ENCODE results near the gene ARID5B. TPM values are rescaled to one million over a fixed set of nuclear protein-coding genes. Genes with fewer than 3 reads are reported as not detected.

ARID5B gene
- total and polyA plus RNA-seq, 2 donors = 11.3 to 18.6 TPM

- 95% methylated on average over 4 of the region's 4 CpGs for WGBS
- H3K4me1 ChIP-seq (ENCODE audit: control insufficient read depth in 2 of 2, insufficient read depth in 2 of 2, low read length in 2 of 2) = peaks cover 0 to 17% of the 10 kb centered on the region in 2 donors
Observed at GRCh38 chr10:62093863-62094291, 192.4 kb downstream of the ARID5B start.

GRCh38 chr10:62095181-62096122 is 194.0 kb downstream of the ARID5B start:
- no peaks in the 10 kb centered on the region for H3K27me3 ChIP-seq (ENCODE audit: control insufficient read depth in 2 of 2, insufficient read depth in 1 of 2, low read length in 1 of 2)
- H3K9me3 ChIP-seq (ENCODE audit: control insufficient read depth in 2 of 2, insufficient read depth in 1 of 2, low read length in 1 of 2) = no peaks in the 10 kb centered on the region
- H3K4me1 ChIP-seq (ENCODE audit: control insufficient read depth in 2 of 2, insufficient read depth in 2 of 2, low read length in 2 of 2) = peaks cover 0 to 17% of the 10 kb centered on the region in 2 donors
- no peak overlapping the region for H3K4me3 ChIP-seq (ENCODE audit: low read length in 2 of 2)
- WGBS = 92% methylated on average over 12 of the region's 12 CpGs
- DNase-seq (ENCODE audit: low read depth in 6 of 9, low spot score in 9 of 9) = no peak
- H3K36me3 ChIP-seq (ENCODE audit: control insufficient read depth in 2 of 2, insufficient read depth in 2 of 2, low read length in 1 of 2) = peaks cover 24 to 45% of the 10 kb centered on the region in 2 donors
- no peak overlapping the region for H3K27ac ChIP-seq (ENCODE audit: low read depth in 1 of 2, low read length in 1 of 2)

More at GRCh38 chr10:62093863-62094291, 192.4 kb downstream of the ARID5B start:
- Histone ChIP-seq H3K4me3 (ENCODE audit: low read length in 2 of 2) (no peak overlapping the region), H3K36me3 (ENCODE audit: control insufficient read depth in 2 of 2, insufficient read depth in 2 of 2, low read length in 1 of 2) (peaks cover 24 to 56% of the 10 kb centered on the region in 2 donors), H3K27me3 (ENCODE audit: control insufficient read depth in 2 of 2, insufficient read depth in 1 of 2, low read length in 1 of 2) (no peaks in the 10 kb centered on the region), H3K9me3 (ENCODE audit: control insufficient read depth in 2 of 2, insufficient read depth in 1 of 2, low read length in 1 of 2) (no peaks in the 10 kb centered on the region), H3K27ac (ENCODE audit: low read depth in 1 of 2, low read length in 1 of 2) (no peak overlapping the region)
- no peak for DNase-seq (ENCODE audit: low read depth in 6 of 9, low spot score in 9 of 9)

- H3K4me1 ChIP-seq (ENCODE audit: control insufficient read depth in 2 of 2, insufficient read depth in 2 of 2, low read length in 2 of 2) = peaks cover 0 to 12% of the 10 kb centered on the region in 2 donors
- no peak overlapping the region for H3K4me3 ChIP-seq (ENCODE audit: low read length in 2 of 2)
- no peak for DNase-seq (ENCODE audit: low read depth in 6 of 9, low spot score in 9 of 9)
- H3K27me3 ChIP-seq (ENCODE audit: control insufficient read depth in 2 of 2, insufficient read depth in 1 of 2, low read length in 1 of 2) = no peaks in the 10 kb centered on the region
- no peaks in the 10 kb centered on the region for H3K9me3 ChIP-seq (ENCODE audit: control insufficient read depth in 2 of 2, insufficient read depth in 1 of 2, low read length in 1 of 2)
- 97% methylated on average over 4 of the region's 4 CpGs for WGBS
- no peak overlapping the region for H3K27ac ChIP-seq (ENCODE audit: low read depth in 1 of 2, low read length in 1 of 2)
- H3K36me3 ChIP-seq (ENCODE audit: control insufficient read depth in 2 of 2, insufficient read depth in 2 of 2, low read length in 1 of 2) = peaks cover 17 to 35% of the 10 kb centered on the region in 2 donors
Observed at GRCh38 chr10:62096256-62096933, 194.9 kb downstream of the ARID5B start.

GRCh38 chr10:62098278-62099121 is 197.0 kb downstream of the ARID5B start:
- H3K4me3 ChIP-seq (ENCODE audit: low read length in 2 of 2) = no peak overlapping the region
- H3K36me3 ChIP-seq (ENCODE audit: control insufficient read depth in 2 of 2, insufficient read depth in 2 of 2, low read length in 1 of 2) = peaks cover 0 to 16% of the 10 kb centered on the region in 2 donors
- no peak for DNase-seq (ENCODE audit: low read depth in 6 of 9, low spot score in 9 of 9)
- H3K4me1 ChIP-seq (ENCODE audit: control insufficient read depth in 2 of 2, insufficient read depth in 2 of 2, low read length in 2 of 2) = no peaks in the 10 kb centered on the region
- no peak overlapping the region for H3K27ac ChIP-seq (ENCODE audit: low read depth in 1 of 2, low read length in 1 of 2)
- H3K27me3 ChIP-seq (ENCODE audit: control insufficient read depth in 2 of 2, insufficient read depth in 1 of 2, low read length in 1 of 2) = no peaks in the 10 kb centered on the region
- 87% methylated on average over 14 of the region's 14 CpGs for WGBS
- H3K9me3 ChIP-seq (ENCODE audit: control insufficient read depth in 2 of 2, insufficient read depth in 1 of 2, low read length in 1 of 2) = no peaks in the 10 kb centered on the region

- no peak for DNase-seq (ENCODE audit: low read depth in 6 of 9, low spot score in 9 of 9)
- no peaks in the 10 kb centered on the region for H3K27me3 ChIP-seq (ENCODE audit: control insufficient read depth in 2 of 2, insufficient read depth in 1 of 2, low read length in 1 of 2)
- over 99% methylated on average over 3 of the region's 3 CpGs for WGBS
- H3K36me3 ChIP-seq (ENCODE audit: control insufficient read depth in 2 of 2, insufficient read depth in 2 of 2, low read length in 1 of 2) = peaks cover 0 to 8% of the 10 kb centered on the region in 2 donors
- H3K27ac ChIP-seq (ENCODE audit: low read depth in 1 of 2, low read length in 1 of 2) = no peak overlapping the region
- no peaks in the 10 kb centered on the region for H3K4me1 ChIP-seq (ENCODE audit: control insufficient read depth in 2 of 2, insufficient read depth in 2 of 2, low read length in 2 of 2)
- no peaks in the 10 kb centered on the region for H3K9me3 ChIP-seq (ENCODE audit: control insufficient read depth in 2 of 2, insufficient read depth in 1 of 2, low read length in 1 of 2)
- no peak overlapping the region for H3K4me3 ChIP-seq (ENCODE audit: low read length in 2 of 2)
Observed at GRCh38 chr10:62099299-62099698, 197.8 kb downstream of the ARID5B start.

GRCh38 chr10:62103857-62104256 is 202.4 kb downstream of the ARID5B start:
- 92% methylated on average over 9 of the region's 9 CpGs for WGBS
- peaks cover 3 to 6% of the 10 kb centered on the region in 2 donors for H3K4me1 ChIP-seq (ENCODE audit: control insufficient read depth in 2 of 2, insufficient read depth in 2 of 2, low read length in 2 of 2)

GRCh38 chr10:62106929-62107519 is 205.5 kb downstream of the ARID5B start:
- peaks cover 6 to 14% of the 10 kb centered on the region in 2 donors for H3K4me1 ChIP-seq (ENCODE audit: control insufficient read depth in 2 of 2, insufficient read depth in 2 of 2, low read length in 2 of 2)
- no peaks in the 10 kb centered on the region for H3K36me3 ChIP-seq (ENCODE audit: control insufficient read depth in 2 of 2, insufficient read depth in 2 of 2, low read length in 1 of 2)
- H3K27me3 ChIP-seq (ENCODE audit: control insufficient read depth in 2 of 2, insufficient read depth in 1 of 2, low read length in 1 of 2) = no peaks in the 10 kb centered on the region
- no peaks in the 10 kb centered on the region for H3K9me3 ChIP-seq (ENCODE audit: control insufficient read depth in 2 of 2, insufficient read depth in 1 of 2, low read length in 1 of 2)
- H3K27ac ChIP-seq (ENCODE audit: low read depth in 1 of 2, low read length in 1 of 2) = no peak overlapping the region
- DNase-seq (ENCODE audit: low read depth in 6 of 9, low spot score in 9 of 9) = no peak
- no peak overlapping the region for H3K4me3 ChIP-seq (ENCODE audit: low read length in 2 of 2)

More at GRCh38 chr10:62103857-62104256, 202.4 kb downstream of the ARID5B start:
- no peak for DNase-seq (ENCODE audit: low read depth in 6 of 9, low spot score in 9 of 9)
- Histone ChIP-seq H3K27me3 (ENCODE audit: control insufficient read depth in 2 of 2, insufficient read depth in 1 of 2, low read length in 1 of 2) (no peaks in the 10 kb centered on the region), H3K36me3 (ENCODE audit: control insufficient read depth in 2 of 2, insufficient read depth in 2 of 2, low read length in 1 of 2) (no peaks in the 10 kb centered on the region), H3K4me3 (ENCODE audit: low read length in 2 of 2) (no peak overlapping the region), H3K9me3 (ENCODE audit: control insufficient read depth in 2 of 2, insufficient read depth in 1 of 2, low read length in 1 of 2) (no peaks in the 10 kb centered on the region), H3K27ac (ENCODE audit: low read depth in 1 of 2, low read length in 1 of 2) (no peak overlapping the region)

GRCh38 chr10:62108759-62109586 is 207.5 kb downstream of the ARID5B start:
- Histone ChIP-seq H3K27ac (ENCODE audit: low read depth in 1 of 2, low read length in 1 of 2) (no peak overlapping the region), H3K4me3 (ENCODE audit: low read length in 2 of 2) (no peak overlapping the region), H3K9me3 (ENCODE audit: control insufficient read depth in 2 of 2, insufficient read depth in 1 of 2, low read length in 1 of 2) (no peaks in the 10 kb centered on the region), H3K36me3 (ENCODE audit: control insufficient read depth in 2 of 2, insufficient read depth in 2 of 2, low read length in 1 of 2) (no peaks in the 10 kb centered on the region), H3K27me3 (ENCODE audit: control insufficient read depth in 2 of 2, insufficient read depth in 1 of 2, low read length in 1 of 2) (no peaks in the 10 kb centered on the region), H3K4me1 (ENCODE audit: control insufficient read depth in 2 of 2, insufficient read depth in 2 of 2, low read length in 2 of 2) (peaks cover 6 to 14% of the 10 kb centered on the region in 2 donors)
- DNase-seq (ENCODE audit: low read depth in 6 of 9, low spot score in 9 of 9) = no peak

Data from thymus (tissue), 11 donors.